GM12873 (cell line): ENCODE results near the gene ATP7B.

Experiments used
- CTCF ChIP-seq: IDR thresholded peaks from 2 replicates; pipeline ENCODE4 v1.5.1; 2012; ENCODE audit warnings: low read depth, mild to moderate bottlenecking, moderate library complexity, low read length, control low read depth; ENCODE audit not compliant: insufficient read depth; ENCODE audit errors: missing control alignments

The ATP7B gene

GRCh38 chr13:51981355-51981754, 29.9 kb downstream of the ATP7B start:
- TF ChIP-seq CTCF = no peak

- no peak for TF ChIP-seq CTCF
Observed at GRCh38 chr13:51980908-51981307, 30.3 kb downstream of the ATP7B start.

- TF ChIP-seq CTCF = no peak
Observed at GRCh38 chr13:51978796-51979556, 32.3 kb downstream of the ATP7B start.

GRCh38 chr13:51977625-51978024, 33.6 kb downstream of the ATP7B start:
- no peak for TF ChIP-seq CTCF

GRCh38 chr13:51976890-51977289, 34.4 kb downstream of the ATP7B start:
- TF ChIP-seq CTCF = no peak

GRCh38 chr13:51976423-51976822, 34.8 kb downstream of the ATP7B start:
- TF ChIP-seq CTCF = no peak

GRCh38 chr13:51974482-51974881, 36.8 kb downstream of the ATP7B start:
- no peak for TF ChIP-seq CTCF
